HPDE6-E6E7 (cell line): ENCODE measurements around the gene PIGT.
"Not testable (repeated sequence)": the region's sequence is repeated elsewhere in the genome, so short reads cannot be mapped to it uniquely, and the experiment has no call there.

Experiments
- DNase-seq: peaks from one replicate; pipeline ENCODE4 v3.0.0; 2011; ENCODE audit warnings: missing footprints; ENCODE audit errors: extremely low spot score

Gene PIGT

DNA sequence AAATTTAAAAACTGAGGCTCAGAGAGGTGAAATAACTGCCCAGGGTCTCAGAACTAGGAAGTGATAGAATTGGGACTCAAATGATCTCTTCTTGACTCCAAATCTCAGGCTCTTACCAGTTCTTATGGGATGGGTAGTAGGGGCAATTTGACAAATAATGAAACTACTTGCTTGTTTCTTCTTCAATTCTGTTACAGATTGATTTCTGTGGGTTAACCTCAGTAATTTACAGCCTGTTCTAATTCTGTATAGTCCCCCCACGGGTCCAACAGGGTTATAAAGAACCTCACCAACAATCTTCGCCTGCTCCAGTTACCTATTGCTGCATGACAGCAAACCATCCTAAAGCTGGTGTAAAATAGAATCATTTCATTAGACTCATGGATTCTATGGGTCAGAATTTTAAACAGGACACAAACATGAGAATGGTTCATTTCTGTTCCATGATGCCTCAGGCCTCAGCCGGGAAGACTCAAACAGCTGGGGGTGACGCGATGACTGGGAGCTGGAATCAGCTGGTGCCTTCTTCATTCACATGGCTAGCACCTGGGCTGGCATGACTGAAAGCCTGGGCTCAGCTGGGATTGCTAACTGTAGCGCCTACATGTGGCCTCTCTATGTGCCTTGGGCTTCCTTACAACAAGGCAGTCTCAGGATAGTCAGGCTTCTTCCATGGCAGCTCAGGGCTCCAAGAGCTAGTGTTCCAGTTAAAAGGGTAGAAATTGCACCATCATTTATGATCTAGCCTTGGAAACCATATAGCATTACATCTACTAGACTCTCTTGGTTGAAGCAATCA is 47.0 kb downstream of the PIGT start:
- DNase-seq = no peak

DNA sequence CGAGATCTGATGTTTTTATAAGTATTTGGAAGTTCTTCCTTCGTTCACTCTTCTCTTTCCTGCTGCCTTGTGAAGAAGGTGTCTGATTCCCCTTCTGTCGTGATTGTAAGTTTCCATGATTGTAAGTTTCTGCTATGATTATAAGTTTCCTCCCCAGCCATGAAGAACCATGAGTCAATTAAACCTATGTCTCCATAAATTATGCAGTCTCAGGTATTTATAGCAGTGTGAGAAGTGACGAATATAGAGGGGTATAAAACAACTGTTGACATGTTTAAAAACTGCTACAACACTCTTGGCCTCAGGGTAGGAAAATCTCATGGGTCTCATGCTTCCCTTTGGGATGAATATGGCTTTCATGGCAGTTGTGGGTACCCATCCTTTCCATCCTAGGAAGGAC is 47.8 kb downstream of the PIGT start:
- DNase-seq = no peak

DNA sequence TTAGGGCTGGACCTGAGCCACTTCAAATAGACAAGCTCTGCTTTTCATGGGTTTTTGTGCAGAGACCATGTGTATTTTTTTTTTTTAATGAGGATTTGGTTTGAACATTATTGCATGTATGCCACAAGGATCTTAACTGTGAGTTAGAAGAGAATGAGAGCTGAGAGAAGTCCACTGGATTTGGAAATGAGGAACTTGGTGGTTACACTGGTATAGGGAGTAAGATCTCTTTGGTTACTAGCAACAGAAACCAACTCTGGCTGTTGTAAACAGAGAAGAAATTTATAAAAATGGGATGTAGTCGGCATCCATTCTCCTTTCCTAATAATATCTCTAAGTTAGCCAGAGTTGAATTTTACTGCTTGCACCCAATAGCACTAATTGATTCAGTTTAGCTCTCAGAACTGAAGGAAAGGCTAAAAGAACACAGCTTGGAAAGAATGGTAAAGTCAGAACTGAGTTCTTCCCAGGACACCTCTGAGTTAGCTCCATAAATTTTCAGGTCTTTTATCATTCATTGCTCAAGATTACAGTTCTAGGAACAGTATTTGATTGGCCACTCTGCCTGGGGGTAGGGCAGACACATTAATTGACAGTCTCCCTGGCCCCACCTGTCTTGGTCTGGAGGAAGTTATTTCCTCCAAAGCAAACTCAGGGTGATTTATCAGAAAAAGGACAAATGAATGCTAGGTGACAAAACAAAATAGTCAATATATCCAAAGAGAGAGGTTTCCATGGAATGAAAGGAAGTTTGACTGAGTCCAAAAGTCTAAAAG is 49.7 kb downstream of the PIGT start:
- no peak for DNase-seq

DNA sequence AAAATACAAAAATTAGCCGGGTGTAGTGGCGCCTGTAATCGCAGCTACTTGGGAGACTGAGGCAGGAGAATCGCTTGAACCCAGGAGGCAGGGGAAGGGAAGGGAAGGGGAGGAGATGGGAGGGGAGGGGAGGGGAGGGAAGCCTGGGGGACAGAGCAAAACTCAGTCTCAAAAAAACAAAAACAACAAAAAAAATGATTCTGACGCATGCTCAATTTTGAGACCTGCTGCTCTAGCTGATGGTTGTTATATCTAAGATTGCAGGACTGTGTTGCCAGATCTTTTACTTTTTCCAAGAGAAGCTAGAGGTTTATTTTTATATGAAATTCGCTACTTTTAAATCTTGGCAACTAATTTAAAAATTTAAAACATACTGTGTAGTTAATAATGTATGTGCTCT is 51.2 kb downstream of the PIGT start:
- DNase-seq = no peak

DNA sequence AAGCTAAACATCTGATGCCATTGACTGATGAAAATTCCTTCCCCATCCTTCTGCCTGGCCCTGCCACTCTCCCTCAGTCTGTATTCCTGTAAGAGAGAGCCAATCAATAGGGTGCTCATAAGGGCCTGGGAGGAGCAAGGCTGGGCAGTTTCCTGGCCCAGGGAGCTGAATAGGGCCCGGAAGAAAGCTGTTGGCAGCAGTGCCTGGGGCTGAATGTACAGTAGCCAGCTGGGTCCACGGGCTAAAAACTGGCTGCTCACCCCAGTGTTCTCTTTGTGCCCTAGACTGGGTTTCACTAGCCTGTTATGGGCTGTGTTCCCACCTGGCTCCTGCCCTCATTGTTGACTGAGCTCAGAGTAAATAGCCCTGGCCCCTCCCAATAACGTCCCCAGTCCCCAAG is 51.9 kb downstream of the PIGT start:
- DNase-seq = no peak

DNA sequence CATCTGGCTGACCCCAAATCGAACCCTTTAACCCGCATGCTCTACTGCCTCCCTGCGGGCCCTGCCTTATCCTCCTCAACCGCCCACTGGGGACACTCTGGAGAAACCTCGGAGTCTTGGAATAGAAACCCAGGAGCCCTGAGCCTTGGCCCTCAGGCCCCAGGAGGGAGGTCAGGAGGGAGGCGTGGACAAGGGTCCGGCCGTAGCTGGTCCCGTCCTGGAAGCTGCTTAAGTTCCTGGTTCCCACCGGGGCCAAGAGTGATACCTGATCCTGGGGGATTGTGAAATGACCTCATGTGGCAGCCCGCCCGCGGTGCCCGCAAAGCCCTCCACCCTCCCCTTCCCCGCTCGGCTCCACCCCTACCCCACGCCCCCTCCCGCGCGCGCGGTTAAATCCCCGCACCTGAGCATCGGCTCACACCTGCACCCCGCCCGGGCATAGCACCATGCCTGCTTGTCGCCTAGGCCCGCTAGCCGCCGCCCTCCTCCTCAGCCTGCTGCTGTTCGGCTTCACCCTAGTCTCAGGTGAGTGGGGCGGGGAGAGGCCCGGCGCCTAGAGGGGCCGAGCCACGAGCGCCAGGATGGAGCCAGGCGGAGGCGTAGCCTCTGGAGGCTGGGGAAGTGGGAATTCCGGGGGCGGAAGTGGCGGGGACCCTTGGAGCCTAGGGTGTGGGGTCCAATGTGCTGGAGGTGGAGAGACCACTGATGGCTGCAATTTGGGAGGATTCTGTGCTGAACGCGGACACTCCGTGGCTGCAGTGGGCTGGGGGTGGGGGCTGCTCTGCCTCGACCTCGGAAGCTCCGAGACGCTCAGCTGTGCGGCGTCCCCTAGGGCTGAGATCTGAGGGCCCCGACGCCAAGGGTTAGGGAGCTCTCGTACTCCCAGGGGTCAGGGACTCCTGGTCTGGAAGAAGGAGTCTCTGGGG is 53.7 kb downstream of the PIGT start, which contains the start of gene WFDC2:
Gene WFDC2 (plus strand): TSS at position 418 of the 926 bp plus-strand sequence. CDS start 29 bp downstream, at position 447.
- DNase-seq = no peak

DNA sequence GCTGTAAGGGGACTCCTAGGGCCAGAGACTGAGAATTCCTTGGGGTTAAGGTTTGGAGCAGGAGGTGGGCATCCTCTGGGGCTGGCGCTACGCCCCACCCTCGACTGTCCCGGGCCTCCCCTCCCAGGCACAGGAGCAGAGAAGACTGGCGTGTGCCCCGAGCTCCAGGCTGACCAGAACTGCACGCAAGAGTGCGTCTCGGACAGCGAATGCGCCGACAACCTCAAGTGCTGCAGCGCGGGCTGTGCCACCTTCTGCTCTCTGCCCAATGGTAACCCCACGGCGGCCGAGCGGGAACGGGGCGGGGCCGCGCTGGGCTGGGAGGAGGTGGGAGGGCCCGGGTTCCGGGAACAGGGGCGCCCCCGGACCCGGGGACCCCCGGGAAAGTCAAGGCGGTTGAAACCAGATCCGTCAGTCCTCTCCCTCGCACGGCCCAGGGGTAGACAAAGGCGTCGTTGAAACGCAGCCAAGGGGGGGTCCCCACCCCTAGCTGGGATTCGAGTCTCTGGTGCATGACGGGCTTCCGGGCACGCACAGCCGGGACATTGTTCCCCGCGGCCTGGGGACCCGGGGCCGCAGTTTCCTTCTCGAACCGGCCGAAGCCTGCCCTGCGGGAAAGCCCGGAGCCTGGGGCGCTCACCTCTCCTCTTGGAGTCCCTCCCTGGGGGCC is 54.5 kb downstream of the PIGT start:
- DNase-seq = no peak

DNA sequence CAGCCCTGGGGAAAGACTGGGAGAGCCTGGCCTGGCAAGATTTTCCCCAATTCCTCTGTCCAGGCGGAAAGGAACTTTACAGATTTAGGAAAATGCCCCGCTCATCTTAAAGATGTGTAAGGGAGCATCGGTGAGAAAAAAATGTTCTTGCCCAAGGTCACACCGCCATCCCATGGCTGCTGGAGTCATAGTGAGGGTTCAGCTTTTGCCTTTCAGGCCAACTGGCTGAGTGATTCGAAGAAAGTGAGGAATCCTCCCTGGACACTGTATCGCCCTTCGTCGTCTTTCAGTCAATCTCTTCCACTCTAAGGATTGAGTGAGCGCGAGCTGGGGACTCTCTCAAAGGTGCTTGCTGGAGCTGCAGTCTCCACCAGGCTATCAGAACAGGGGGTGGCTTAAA is 55.0 kb downstream of the PIGT start:
- no peak for DNase-seq

DNA sequence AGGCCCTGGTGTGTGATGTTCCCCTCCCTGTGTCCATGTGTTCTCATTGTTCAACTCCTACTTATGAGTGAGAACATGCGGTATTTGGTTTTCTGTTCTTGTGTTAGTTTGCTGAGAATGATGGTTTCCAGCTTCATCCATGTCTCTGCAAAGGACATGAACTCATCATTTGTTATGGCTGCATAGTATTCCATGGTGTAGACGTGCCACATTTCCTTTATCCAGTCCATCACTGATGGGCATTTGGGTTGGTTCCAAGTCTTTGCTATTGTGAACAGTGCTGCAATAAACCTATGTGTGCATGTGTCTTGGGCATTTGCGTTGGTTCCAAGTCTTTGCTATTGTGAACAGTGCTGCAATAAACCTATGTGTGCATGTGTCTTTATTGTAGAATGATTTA is 56.3 kb downstream of the PIGT start:
- DNase-seq = not testable (repeated sequence)
